ENCODE measurements around the gene CDC26.

DNA sequence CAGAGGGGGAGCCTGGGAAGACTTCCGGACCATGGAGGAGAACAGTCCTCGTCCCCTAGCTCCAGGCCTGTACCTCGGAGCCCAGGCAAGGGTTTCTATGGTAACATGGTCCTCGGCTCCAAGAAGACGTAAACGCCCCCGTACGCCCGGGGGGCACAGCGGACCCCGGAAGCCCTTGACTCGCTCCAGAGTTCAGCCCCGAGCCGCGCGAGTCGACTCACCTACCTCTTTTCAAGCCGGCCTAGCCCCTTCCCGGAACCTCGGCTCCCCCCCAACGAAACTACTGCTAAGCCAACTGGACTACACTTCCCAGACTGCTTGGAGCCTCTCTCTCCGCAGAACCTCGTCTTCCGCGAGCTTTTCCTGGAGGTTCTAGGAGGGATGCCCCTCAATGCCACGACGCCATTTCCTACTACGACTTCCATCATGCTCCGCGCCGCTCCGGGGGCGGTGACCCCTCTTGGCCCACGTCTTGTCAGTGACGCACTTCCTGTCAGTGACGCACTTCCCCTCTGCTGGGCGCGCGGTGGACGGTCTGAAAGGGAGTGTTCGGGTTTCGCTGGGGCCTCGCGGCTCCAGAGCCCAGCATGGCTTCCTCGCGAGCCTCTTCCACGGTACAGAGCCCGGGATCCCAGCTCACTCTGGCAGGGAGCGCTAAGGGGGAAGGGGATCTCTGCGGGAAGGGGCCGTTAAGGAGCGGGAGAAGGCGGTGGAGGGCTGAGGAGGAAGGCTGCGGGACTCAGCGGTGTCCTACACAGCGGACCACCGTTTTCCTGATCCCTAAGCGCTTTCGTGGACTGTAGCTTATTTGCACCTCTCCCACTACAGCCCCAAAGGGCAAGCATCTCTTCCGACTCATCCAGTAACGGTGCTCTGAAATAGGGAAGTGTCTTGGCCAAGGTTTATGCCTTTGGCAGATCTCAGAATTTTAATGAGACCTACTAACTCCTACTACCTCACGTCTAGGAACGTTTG lies at the start of gene CDC26, which contains the start of gene PRPF4:
- TF ChIP-seq, protein P1, sequence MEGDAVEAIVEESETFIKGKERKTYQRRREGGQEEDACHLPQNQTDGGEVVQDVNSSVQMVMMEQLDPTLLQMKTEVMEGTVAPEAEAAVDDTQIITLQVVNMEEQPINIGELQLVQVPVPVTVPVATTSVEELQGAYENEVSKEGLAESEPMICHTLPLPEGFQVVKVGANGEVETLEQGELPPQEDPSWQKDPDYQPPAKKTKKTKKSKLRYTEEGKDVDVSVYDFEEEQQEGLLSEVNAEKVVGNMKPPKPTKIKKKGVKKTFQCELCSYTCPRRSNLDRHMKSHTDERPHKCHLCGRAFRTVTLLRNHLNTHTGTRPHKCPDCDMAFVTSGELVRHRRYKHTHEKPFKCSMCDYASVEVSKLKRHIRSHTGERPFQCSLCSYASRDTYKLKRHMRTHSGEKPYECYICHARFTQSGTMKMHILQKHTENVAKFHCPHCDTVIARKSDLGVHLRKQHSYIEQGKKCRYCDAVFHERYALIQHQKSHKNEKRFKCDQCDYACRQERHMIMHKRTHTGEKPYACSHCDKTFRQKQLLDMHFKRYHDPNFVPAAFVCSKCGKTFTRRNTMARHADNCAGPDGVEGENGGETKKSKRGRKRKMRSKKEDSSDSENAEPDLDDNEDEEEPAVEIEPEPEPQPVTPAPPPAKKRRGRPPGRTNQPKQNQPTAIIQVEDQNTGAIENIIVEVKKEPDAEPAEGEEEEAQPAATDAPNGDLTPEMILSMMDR (IDR thresholded peaks at IDR 0.05): no peak
- TF ChIP-seq POLR2A (IDR thresholded peaks at IDR 0.05): peak; percentile 97

Data from transverse colon (tissue), 3 donors.